Fibroblast of the aortic adventitia (primary cell): ENCODE results near the gene LSM4. TPM values are rescaled to one million over a fixed set of nuclear protein-coding genes. Genes with fewer than 3 reads are reported as not detected.
A peak's percentile ranks its signal among the peaks of the same experiment; 100 is the strongest.

Experiments
- DNase-seq: peaks from one replicate; pipeline ENCODE4 v3.0.0-alpha.2; 2010; ENCODE audit warnings: low read depth
- H3K4me3 ChIP-seq: 2 replicates; pipeline ENCODE4 v1.5.1; 2011; ENCODE audit warnings: low read depth, mild to moderate bottlenecking, control low read depth, low read length, moderate library complexity
- CTCF ChIP-seq: IDR thresholded peaks from 2 replicates; pipeline ENCODE4 v1.5.1; 2011; ENCODE audit warnings: mild to moderate bottlenecking, low read length, control low read depth, inconsistent platforms; ENCODE audit not compliant: insufficient read depth
- total RNA-seq: library from RNA; depleted of rRNA; stranded (reverse); fragments of >200 nt; gene quantifications from 2 replicates; pipeline ENCODE4 v1.2.3, GENCODE V29; 2012; ENCODE audit warnings: low replicate concordance

The LSM4 gene
- total RNA-seq, 1 donor: 113 TPM

- peak overlapping the region; percentile 84 for H3K4me3 ChIP-seq
- no peak for TF ChIP-seq CTCF
- peak; percentile 23 for DNase-seq
Observed at GRCh38 chr19:18340990-18341868, 18.4 kb upstream of the LSM4 start.

- peak within 1 kb of the TSS; percentile 84 for H3K4me3 ChIP-seq
- DNase-seq: peak; percentile 49
- no peak for TF ChIP-seq CTCF
Observed at GRCh38 chr19:18340190-18340989, 17.5 kb upstream of the LSM4 start, which contains the start of gene PGPEP1. PGPEP1 (plus strand) TSS chr19:18340598; CDS start chr19:18340682, 84 bp downstream.

GRCh38 chr19:18339723-18340122, 16.8 kb upstream of the LSM4 start:
- DNase-seq: peak; percentile 26
- H3K4me3 ChIP-seq: no peak overlapping the region
- peak; percentile 29 for TF ChIP-seq CTCF

- no peak for TF ChIP-seq CTCF
- no peak overlapping the region for H3K4me3 ChIP-seq
- DNase-seq: peak; percentile 39
Observed at GRCh38 chr19:18338541-18338940, 15.7 kb upstream of the LSM4 start.

- no peak for DNase-seq
- H3K4me3 ChIP-seq: no peak overlapping the region
- no peak for TF ChIP-seq CTCF
Observed at GRCh38 chr19:18336121-18336520, 13.2 kb upstream of the LSM4 start.

- no peak for TF ChIP-seq CTCF
- DNase-seq: no peak
- H3K4me3 ChIP-seq: no peak overlapping the region
Observed at GRCh38 chr19:18333680-18334079, 10.8 kb upstream of the LSM4 start.
